HepG2 (cell line): Measurements from ENCODE around the gene YEATS4.

Experiments
- CREB1 ChIP-seq, 2 experiments: fragments of 450-650 bp in 1 of 2; IDR thresholded peaks; 2 replicates each; pipeline ENCODE4 v1.6.1; 2016 to 2017; ENCODE audit warnings: control low read depth in 1 of 2, mild to moderate bottlenecking in 1 of 2, missing compliant biosample characterization in 1 of 2, missing genetic modification characterization in 1 of 2
- HDAC2 ChIP-seq: sonication (generic); formaldehyde crosslinking; IDR thresholded peaks from 2 replicates; pipeline ENCODE4 v1.4.0; 2020; ENCODE audit warnings: missing genetic modification reagents
- POLR2A ChIP-seq, 2 experiments: IDR thresholded peaks; 2 replicates each; pipeline ENCODE4 v1.6.1; 2011; ENCODE audit warnings: low read depth in 2 of 2, low read length in 2 of 2, mild to moderate bottlenecking in 1 of 2, moderate library complexity in 1 of 2; ENCODE audit not compliant: insufficient read depth in 1 of 2
- POLR2AphosphoS2 ChIP-seq: IDR thresholded peaks from 2 replicates; pipeline ENCODE4 v1.6.1; 2011; ENCODE audit warnings: low read depth, low read length, improper control_type of control experiment
- POLR2AphosphoS5 ChIP-seq: IDR thresholded peaks from 2 replicates; pipeline ENCODE4 v1.6.1; 2012; ENCODE audit warnings: low read depth, low read length
- U2AF1 ChIP-seq: fragments of 200-400 bp; formaldehyde crosslinking; optimal IDR thresholded peaks from 2 replicates; pipeline ENCODE3; 2017; ENCODE audit warnings: mild to moderate bottlenecking, low read depth, low read length
- YY1 ChIP-seq: IDR thresholded peaks from 2 replicates; pipeline ENCODE4 v1.6.1; 2011; ENCODE audit warnings: low read length, low read depth, moderate library complexity, mild to moderate bottlenecking; ENCODE audit not compliant: insufficient read depth, insufficient replicate concordance
- ZNF264 ChIP-seq: sonication (generic); formaldehyde crosslinking; IDR thresholded peaks from 2 replicates; pipeline ENCODE4 v1.4.0; 2020; ENCODE audit warnings: missing genetic modification reagents
- TF ChIP-seq, protein P1 (sequence below): IDR thresholded peaks from 2 replicates; pipeline ENCODE4 v1.6.1; 2016; ENCODE audit warnings: low read depth
- TF ChIP-seq, protein P2 (sequence below): sonication (generic); formaldehyde crosslinking; IDR thresholded peaks from 2 replicates; pipeline ENCODE4 v1.4.0; 2020; ENCODE audit warnings: mild to moderate bottlenecking, missing genetic modification reagents

DNA sequence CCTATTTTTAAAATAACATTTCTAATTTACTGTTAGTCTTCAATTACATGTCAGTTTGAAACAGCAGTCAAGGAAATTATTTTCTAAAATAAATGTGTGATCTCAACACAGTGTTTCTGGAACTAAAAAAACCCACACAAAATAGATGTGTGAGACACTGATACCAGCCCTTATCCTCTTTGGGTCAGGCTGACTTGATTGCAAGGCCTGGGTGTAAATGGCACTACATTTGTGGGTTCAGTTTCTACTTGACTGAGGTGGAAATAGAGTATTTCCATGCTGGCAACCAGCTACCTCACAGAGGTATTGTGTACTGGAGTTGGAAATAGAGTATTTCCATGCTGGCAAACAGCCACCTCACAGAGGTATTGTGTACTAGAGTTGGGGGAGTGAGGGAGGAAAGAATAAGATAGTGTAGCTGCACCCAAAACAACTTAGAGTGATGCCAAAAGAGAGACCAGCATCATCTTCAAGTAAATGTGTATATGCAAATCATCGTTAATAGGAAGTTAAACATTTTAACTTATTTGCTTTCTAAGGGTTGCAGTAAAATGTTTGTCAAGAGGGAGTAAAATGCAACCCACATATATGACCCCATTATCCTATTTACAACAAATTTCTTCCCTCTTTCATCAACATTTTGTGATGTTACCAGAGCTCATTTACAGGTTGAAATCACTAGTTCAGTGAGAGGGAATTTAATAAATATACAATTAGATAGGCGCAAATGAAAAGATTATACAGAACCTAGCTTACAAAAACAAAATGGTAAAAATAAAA lies 22.0 kb upstream of the YEATS4 start:
- TF ChIP-seq ZNF264 (CRISPR knock-in tag) (no peak), U2AF1 (no peak), POLR2A (IDR thresholded peaks at IDR 0.05; ENCODE audit: insufficient read depth in 1 of 2, low read depth in 2 of 2, low read length in 2 of 2) (no peak), YY1 (no peak), HDAC2 (CRISPR knock-in tag) (no peak), POLR2AphosphoS5 (no peak), POLR2AphosphoS2 (no peak), CREB1 (IDR thresholded peaks at IDR 0.05) (no peak), CREB1 (CRISPR knock-in tag; IDR thresholded peaks at IDR 0.05) (no peak)
- TF ChIP-seq, protein P1, sequence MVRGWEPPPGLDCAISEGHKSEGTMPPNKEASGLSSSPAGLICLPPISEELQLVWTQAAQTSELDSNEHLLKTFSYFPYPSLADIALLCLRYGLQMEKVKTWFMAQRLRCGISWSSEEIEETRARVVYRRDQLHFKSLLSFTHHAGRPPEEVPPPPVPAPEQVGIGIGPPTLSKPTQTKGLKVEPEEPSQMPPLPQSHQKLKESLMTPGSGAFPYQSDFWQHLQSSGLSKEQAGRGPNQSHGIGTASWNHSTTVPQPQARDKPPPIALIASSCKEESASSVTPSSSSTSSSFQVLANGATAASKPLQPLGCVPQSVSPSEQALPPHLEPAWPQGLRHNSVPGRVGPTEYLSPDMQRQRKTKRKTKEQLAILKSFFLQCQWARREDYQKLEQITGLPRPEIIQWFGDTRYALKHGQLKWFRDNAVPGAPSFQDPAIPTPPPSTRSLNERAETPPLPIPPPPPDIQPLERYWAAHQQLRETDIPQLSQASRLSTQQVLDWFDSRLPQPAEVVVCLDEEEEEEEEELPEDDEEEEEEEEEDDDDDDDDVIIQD (CRISPR knock-in tag) = no peak
- TF ChIP-seq, protein P2, sequence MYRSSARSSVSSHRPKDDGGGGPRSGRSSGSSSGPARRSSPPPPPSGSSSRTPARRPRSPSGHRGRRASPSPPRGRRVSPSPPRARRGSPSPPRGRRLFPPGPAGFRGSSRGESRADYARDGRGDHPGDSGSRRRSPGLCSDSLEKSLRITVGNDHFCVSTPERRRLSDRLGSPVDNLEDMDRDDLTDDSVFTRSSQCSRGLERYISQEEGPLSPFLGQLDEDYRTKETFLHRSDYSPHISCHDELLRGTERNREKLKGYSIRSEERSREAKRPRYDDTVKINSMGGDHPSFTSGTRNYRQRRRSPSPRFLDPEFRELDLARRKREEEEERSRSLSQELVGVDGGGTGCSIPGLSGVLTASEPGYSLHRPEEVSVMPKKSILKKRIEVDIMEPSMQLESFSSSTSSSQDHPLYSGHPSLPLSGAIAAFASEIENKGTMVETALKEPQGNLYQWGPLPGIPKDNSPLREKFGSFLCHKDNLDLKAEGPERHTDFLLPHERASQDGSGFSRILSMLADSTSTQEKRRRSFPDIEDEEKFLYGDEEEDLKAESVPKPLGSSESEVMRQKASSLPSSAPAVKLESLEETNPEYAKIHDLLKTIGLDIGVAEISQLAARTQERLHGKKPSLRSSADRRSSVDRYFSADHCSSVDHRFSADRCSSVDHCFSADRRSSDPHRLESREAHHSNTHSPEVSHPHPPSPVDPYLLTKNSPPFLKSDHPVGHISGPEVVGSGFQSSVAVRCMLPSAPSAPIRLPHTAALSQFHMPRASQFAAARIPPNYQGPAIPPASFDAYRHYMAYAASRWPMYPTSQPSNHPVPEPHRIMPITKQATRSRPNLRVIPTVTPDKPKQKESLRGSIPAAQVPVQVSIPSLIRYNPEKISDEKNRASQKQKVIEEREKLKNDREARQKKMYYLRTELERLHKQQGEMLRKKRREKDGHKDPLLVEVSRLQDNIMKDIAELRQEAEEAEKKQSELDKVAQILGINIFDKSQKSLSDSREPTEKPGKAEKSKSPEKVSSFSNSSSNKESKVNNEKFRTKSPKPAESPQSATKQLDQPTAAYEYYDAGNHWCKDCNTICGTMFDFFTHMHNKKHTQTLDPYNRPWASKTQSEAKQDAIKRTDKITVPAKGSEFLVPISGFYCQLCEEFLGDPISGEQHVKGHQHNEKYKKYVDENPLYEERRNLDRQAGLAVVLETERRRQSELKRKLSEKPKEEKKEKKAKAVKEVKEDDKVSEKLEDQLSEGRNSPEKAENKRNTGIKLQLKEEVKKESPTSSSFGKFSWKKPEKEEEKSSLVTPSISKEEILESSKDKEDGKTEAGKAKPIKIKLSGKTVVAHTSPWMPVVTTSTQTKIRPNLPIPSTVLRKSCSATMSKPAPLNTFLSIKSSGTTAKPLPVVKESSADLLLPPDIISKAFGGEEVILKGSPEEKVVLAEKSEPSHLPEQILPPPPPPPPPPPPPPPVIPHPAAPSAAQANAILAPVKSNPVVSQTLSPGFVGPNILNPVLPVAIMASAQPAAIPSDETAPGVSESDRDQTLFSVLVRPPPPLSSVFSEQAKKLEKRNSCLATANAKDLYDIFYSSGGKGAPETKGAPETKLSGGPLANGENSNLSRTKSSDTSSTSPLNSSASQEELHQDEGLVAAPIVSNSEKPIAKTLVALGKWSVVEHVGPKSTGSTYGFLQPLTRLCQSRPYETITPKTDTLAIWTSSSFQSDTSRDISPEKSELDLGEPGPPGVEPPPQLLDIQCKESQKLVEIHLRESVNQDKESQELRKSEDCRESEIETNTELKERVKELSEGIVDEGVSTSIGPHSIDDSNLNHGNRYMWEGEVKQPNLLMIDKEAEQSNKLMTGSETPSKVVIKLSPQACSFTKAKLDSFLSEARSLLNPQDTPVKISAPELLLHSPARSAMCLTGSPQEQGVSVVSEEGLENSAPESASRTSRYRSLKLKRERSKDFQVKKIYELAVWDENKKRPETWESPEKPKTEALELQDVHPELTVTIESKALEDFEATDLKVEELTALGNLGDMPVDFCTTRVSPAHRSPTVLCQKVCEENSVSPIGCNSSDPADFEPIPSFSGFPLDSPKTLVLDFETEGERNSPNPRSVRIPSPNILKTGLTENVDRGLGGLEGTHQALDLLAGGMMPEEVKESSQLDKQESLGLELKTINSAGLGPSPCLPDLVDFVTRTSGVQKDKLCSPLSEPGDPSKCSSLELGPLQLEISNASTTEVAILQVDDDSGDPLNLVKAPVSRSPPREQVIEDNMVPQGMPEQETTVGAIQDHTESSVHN (CRISPR knock-in tag) = no peak
